Stimulated activated CD4-positive, alpha-beta T cell treated with anti-CD3 and anti-CD28 coated beads, Interleukin-12 subunit alpha, Interleukin-12 subunit beta, amount 100 ng/mL, for 24 hours (primary cell): ENCODE measurements around the gene DEPDC5.
"Not testable (repeated sequence)": the region's sequence is repeated elsewhere in the genome, so short reads cannot be mapped to it uniquely, and the experiment has no call there.

Experiments
- DNase-seq, 2 experiments: peaks; one replicate each; pipeline ENCODE4 v3.0.0-alpha.2; 2020; ENCODE audit warnings: low read depth in 2 of 2

Gene DEPDC5

DNA sequence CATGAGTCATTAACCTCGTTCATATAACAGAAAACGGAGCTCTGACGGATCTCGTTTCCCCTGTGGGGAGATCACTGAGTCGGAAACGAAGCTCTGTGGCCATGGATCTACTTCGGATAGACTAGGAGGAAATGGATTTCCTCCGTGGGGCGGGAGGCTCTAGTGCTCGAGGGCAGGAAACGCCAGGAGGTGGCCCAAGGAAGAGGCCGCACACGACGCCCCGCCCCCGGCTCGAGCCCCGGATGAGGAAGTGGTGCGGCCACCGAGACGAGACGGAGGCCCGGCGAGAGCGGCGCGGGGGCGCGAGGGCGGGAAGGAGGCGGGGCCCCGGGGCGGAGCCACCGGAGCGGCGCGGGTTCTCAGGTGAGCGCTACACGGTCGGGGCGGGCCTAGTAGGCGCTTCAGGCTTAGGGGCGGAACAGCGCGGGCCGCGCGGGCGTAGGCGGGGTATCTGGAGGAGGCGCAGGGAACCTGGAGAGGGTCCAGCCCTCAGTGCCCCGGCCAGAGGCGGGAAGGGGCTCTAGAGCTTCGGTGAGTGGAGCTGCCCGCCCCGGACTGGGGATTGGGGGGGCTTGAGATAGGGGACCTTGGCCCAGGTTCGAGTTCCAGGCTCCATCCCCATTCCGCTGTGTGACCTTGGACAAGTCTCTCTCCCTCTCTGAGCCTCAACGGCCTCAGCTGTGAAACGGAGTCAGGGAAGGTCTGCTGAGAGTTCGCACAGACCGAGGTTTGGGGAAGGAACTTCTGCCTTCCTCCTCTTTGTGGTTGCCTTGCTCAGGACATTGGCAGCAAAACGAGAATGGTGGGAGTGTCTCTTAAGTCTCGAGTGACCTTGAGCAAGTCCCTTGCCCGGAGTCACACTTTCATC lies at the start of gene DEPDC5:
DEPDC5 (plus strand) TSS at position 386 of the 868 bp plus-strand sequence. CDS start 903 bp downstream, outside the sequence.
- peak; percentile 91 to 94 for DNase-seq

DNA sequence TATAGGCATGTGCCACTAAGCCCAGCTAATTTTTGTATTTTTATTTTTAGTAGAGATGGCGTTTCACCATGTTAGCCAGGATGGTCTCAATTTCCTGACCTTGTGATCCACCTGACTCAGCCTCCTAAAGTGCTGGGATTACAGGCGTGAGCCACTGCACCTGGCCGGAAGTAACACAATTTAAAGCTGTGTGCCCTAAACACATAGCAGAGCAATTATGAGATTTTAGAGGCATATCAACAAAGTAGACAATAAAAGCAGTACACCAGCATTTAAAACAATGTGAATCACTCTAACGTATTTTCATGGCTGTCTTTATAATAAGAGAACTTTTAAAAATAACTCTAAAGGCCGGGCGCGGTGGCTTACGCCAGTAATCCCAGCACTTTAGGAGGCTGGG lies 46.3 kb upstream of the DEPDC5 start:
- DNase-seq = no peak

GRCh38 chr22:31711226-31711625 lies 42.6 kb upstream of the DEPDC5 start:
- DNase-seq = not testable (repeated sequence)

DNA sequence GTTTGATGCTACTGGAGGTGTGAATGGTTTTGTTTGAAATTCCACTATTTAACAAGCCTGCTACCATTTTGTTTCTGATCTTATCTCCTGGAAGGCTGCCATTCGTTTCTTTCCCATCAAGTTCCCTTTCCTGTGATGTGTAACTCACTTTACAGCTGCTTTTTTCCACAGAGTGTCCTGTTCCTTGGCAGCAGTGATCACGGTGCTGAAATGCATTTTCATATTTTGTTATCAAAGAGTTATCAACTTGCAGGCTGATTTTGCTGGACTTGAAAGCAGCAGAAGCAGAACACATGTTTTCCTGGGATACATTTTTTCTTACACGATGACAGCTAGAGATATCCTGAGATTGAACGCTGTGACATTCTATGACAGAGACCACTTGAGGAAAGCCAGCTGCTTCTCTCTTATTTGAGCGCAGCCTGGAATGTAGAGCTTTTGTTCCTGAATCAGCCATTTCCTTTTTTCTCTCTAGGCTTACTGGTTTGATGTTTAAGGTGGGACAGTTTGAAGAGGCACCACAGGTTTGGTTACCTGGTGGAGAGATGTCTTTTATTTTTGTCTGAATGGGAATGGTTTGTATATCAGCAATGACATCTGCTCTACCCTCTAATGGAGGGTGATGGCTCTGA lies 38.6 kb upstream of the DEPDC5 start:
- DNase-seq = no peak

- no peak for DNase-seq
These were observed 33.9 kb upstream of the DEPDC5 start for GRCh38 chr22:31719850-31720471.

DNA sequence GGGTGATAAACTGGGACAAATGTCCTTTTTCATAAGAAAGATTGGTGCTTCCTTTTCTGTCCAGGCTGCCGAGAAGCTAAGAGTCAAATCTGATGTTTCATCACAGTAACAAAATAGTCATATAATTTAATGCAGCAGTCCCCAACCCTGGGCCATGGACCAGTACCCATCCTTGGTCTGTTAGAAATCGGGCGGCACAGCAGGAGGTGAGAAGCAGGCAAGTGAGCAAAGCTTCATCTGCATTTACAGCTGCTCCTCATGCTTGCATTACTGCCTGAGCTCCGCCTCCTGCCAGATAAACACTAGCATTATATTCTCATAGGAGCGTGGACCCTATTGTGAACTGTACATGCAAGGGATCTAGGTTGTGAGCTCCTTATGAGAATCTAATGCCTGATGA lies 30.1 kb upstream of the DEPDC5 start:
- DNase-seq = no peak

DNA sequence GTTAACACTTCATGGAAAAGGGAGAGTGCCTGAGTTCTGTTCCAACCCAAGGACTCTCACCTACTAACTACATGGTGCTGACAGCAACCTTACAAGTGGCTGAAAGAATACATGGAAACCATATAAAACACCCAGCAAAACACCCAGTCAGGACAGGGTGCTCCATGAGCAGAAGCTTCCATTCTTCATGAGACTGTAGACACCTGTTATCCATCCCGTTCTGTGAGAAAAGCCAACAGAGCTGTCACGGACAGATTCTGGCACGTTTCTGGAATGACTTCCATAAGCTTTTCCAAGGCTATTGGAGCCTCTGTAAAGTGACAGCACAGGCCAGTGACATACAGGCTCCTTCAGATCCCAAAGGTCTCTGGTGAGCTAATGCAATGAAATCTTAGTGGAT lies 27.1 kb upstream of the DEPDC5 start:
- no peak for DNase-seq

- no peak for DNase-seq
These were observed 25.0 kb upstream of the DEPDC5 start for GRCh38 chr22:31728857-31729256.

GRCh38 chr22:31730344-31730711 lies 23.5 kb upstream of the DEPDC5 start:
- DNase-seq = no peak

GRCh38 chr22:31732089-31732829 lies 21.6 kb upstream of the DEPDC5 start:
- no peak for DNase-seq

- no peak for DNase-seq
These were observed 20.2 kb upstream of the DEPDC5 start for GRCh38 chr22:31733580-31734079.

GRCh38 chr22:31734512-31734911 lies 19.3 kb upstream of the DEPDC5 start:
- no peak for DNase-seq

GRCh38 chr22:31736458-31736857 lies 17.4 kb upstream of the DEPDC5 start:
- DNase-seq = no peak

DNA sequence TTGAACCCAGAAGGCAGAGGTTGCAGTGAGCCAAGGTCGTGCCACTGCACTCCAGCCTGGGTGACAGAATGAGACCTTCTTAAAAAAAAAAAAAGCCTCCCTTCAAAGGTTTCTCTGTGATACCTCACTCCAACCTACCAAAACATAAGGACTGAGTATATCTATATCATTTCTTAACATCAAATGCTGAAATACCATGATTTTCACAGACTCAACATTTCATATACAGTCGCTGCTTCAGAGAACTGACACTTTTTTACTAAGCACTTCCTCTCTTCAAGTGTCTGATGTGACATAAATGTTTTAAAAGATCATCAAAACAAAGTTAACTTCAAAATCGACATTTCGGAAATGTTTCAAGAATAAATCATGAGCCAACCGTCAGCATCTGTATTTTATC lies 15.9 kb upstream of the DEPDC5 start:
- no peak for DNase-seq

- DNase-seq = no peak
These were observed 15.3 kb upstream of the DEPDC5 start for GRCh38 chr22:31738566-31738965.

DNA sequence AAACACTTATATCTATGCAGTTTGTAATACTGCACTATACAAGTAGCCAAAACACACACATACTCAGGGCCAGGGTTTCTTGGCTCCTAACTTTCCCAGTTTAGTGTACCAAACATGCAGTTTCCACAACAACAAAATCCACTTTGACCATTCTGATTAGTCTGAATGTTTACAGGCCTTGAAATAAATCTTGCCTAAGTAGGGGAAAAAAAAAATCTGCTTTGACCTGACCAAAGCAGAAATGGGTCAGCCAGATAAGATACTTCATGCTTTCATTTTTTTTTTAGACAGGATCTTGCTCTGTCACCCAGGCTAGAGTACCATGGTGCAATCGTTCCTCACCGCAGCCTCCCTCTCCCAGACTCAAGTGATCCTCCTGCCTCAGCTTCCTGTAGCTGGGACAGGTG lies 14.0 kb upstream of the DEPDC5 start:
- DNase-seq = no peak

- DNase-seq = not testable (repeated sequence)
These were observed 13.5 kb upstream of the DEPDC5 start for GRCh38 chr22:31740314-31740713.

- no peak for DNase-seq
These were observed 11.7 kb upstream of the DEPDC5 start for GRCh38 chr22:31742115-31742514.

GRCh38 chr22:31742682-31743081 lies 11.1 kb upstream of the DEPDC5 start:
- DNase-seq = no peak

- no peak for DNase-seq
These were observed 9.9 kb upstream of the DEPDC5 start for GRCh38 chr22:31743871-31744270.

GRCh38 chr22:31747441-31747840 lies 6.4 kb upstream of the DEPDC5 start:
- DNase-seq = no peak

DNA sequence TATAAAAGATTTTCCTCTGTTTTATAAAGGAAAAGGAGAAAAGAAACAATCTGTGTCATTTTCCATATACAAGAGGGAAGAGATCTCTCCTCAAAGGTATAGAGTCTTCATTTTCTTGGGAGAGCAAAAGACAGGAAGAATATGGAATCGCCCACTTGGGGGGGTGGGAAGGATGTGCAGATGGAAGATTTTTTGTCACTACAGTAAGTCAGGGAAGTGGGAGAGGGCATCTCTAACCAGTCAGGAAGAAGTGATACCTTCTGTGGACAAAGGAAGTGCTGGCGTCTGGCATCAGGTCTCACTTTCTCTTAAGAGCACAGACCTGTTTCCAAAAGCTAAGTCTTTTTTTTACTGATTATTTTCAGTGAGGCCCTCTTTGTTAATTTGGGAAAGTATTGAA lies 5.3 kb upstream of the DEPDC5 start:
- no peak for DNase-seq
